GM19351 (cell line): ENCODE results near the gene CACNB2.

Experiments
- ATAC-seq: cut with Tn5 transposase; IDR thresholded peaks from one replicate; pipeline ENCODE4 v1.9.1; 2021; ENCODE audit warnings: mild to moderate bottlenecking, moderate library complexity; ENCODE audit not compliant: unreplicated experiment

CACNB2 gene

GRCh38 chr10:18140149-18140956 lies at the start of gene CACNB2:
Gene CACNB2 (plus strand): TSS chr10:18140424.
- ATAC-seq, result no peak

GRCh38 chr10:18094332-18094731 lies 45.9 kb upstream of the CACNB2 start:
- no peak for ATAC-seq

GRCh38 chr10:18094793-18095192 lies 45.4 kb upstream of the CACNB2 start:
- no peak for ATAC-seq

GRCh38 chr10:18097524-18097923 lies 42.7 kb upstream of the CACNB2 start:
- no peak for ATAC-seq

- ATAC-seq, result no peak
These were observed 42.0 kb upstream of the CACNB2 start for GRCh38 chr10:18098201-18098600.

GRCh38 chr10:18099415-18099814 lies 40.8 kb upstream of the CACNB2 start:
- ATAC-seq, result no peak

- no peak for ATAC-seq
These were observed 39.6 kb upstream of the CACNB2 start for GRCh38 chr10:18100669-18101068.

GRCh38 chr10:18102404-18102803 lies 37.8 kb upstream of the CACNB2 start:
- ATAC-seq, result no peak

GRCh38 chr10:18104223-18104872 lies 35.9 kb upstream of the CACNB2 start:
- no peak for ATAC-seq

- ATAC-seq, result no peak
These were observed 30.8 kb upstream of the CACNB2 start for GRCh38 chr10:18109341-18109870.

- no peak for ATAC-seq
These were observed 26.3 kb upstream of the CACNB2 start for GRCh38 chr10:18113881-18114280.

GRCh38 chr10:18117276-18117675 lies 22.9 kb upstream of the CACNB2 start:
- ATAC-seq, result no peak

- no peak for ATAC-seq
These were observed 17.5 kb upstream of the CACNB2 start for GRCh38 chr10:18122753-18123152.

GRCh38 chr10:18133046-18133445 lies 7.2 kb upstream of the CACNB2 start:
- ATAC-seq, result no peak

- no peak for ATAC-seq
These were observed 5.7 kb upstream of the CACNB2 start for GRCh38 chr10:18134509-18134908.

GRCh38 chr10:18134921-18135320 lies 5.3 kb upstream of the CACNB2 start:
- no peak for ATAC-seq

- no peak for ATAC-seq
These were observed 4.0 kb upstream of the CACNB2 start for GRCh38 chr10:18136073-18136791.

- ATAC-seq, result no peak
These were observed 3.1 kb upstream of the CACNB2 start for GRCh38 chr10:18137111-18137510.

- ATAC-seq, result no peak
These were observed 977 bp downstream of the CACNB2 start for GRCh38 chr10:18140957-18141845.

- no peak for ATAC-seq
These were observed 1.9 kb downstream of the CACNB2 start for GRCh38 chr10:18142151-18142550.

- ATAC-seq, result no peak
These were observed 4.2 kb downstream of the CACNB2 start for GRCh38 chr10:18144396-18144795.
